AG09319 (cell line): ENCODE results near the gene PRR23E.

Experiments used
- DNase-seq: peaks from one replicate; pipeline ENCODE4 v3.0.0-alpha.2; 2010; ENCODE audit warnings: low read depth; ENCODE audit errors: extremely low read depth
- CTCF ChIP-seq: IDR thresholded peaks from 2 replicates; pipeline ENCODE4 v1.5.1; 2011; ENCODE audit warnings: low read depth, mild to moderate bottlenecking, inconsistent platforms, low read length, moderate library complexity

Gene PRR23E

GRCh38 chr3:127185268-127185667, 7.7 kb upstream of the PRR23E start:
- TF ChIP-seq CTCF, result no peak
- DNase-seq, result no peak

GRCh38 chr3:127185962-127186674, 6.8 kb upstream of the PRR23E start:
- no peak for DNase-seq
- TF ChIP-seq CTCF, result no peak

- DNase-seq, result no peak
- TF ChIP-seq CTCF, result no peak
These were observed 5.6 kb upstream of the PRR23E start for GRCh38 chr3:127187316-127187715.

GRCh38 chr3:127193341-127193740, 410 bp downstream of the PRR23E start:
- no peak for TF ChIP-seq CTCF
- no peak for DNase-seq

GRCh38 chr3:127193775-127194174, 844 bp downstream of the PRR23E start:
- no peak for DNase-seq
- TF ChIP-seq CTCF, result no peak

GRCh38 chr3:127194601-127195187, 1.8 kb downstream of the PRR23E start:
- no peak for DNase-seq
- no peak for TF ChIP-seq CTCF

GRCh38 chr3:127195417-127195816, 2.5 kb downstream of the PRR23E start:
- no peak for TF ChIP-seq CTCF
- DNase-seq, result no peak
